Fibroblast of peridontal ligament (primary cell): ENCODE measurements around the gene HS6ST1.
A peak's percentile ranks its signal among the peaks of the same experiment; 100 is the strongest.
"Not testable (repeated sequence)": the region's sequence is repeated elsewhere in the genome, so short reads cannot be mapped to it uniquely, and the experiment has no call there.

Source experiments
- DNase-seq: peaks from one replicate; pipeline ENCODE4 v3.0.0-alpha.2; 2010; ENCODE audit errors: extremely low read depth

HS6ST1 gene

DNA sequence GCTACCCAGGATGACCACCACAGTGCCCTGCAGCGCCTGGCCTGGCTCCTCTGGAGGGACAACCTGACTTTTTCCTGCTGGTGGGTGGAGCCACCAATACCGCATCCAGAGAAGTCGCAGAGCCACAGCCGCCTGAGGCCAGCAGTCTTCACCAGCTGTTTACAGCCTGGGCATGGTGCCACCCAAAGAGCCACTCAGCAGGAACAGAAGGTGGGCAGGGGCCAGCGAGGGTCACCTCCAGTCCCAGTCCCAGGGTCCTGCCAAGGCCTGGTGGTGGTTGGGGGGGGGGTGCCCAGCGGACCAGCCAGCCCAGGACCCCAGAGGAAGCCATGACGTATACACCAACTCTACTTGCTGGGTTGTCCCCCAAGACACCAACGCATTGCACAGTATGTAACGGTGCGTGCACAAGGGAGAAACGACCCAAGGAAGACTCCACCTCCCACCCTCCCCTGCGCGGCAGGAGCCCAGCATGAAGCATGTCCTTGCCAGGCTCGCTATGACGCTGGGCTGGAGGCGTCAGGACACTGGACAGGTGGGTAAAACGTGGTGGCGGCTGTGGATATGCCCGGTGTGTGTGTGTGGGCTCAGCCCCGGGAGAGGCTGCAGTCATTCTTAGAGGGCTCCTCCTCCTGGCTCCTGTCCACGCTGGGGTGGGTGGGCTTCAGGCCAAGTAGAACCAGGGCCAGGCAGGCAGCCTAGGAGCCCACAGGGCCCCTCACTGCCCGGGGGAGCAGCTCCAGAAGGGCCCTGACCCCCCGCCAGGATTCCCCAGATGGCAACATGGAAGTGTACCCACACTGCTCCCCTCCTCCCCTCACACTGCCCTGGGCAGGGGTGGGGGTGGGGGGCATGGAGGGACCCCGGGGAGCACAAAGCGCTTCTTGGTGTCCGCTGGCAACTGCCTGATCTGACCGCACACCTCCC is 49.3 kb downstream of the HS6ST1 start:
- no peak for DNase-seq

DNA sequence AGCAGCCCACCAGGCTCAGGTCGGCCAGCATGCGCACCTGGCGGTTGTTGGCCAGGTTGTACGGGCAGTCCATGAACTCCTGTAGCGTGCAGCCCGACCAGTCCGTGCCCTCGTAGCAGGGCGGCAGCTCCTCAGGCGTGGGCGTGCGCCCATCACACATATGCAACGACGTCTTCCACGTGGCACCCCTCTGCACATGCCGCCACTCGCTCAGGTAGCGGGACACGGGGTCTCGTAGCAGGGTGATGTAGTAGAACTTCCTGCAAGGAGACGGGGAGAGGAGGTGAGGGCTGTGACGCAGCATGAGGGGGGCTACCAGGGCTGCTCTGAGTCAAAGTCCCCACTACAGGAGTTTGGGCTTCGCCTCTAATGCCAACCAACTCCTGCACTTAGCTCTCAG is 50.1 kb downstream of the HS6ST1 start:
- not testable (repeated sequence) for DNase-seq

DNA sequence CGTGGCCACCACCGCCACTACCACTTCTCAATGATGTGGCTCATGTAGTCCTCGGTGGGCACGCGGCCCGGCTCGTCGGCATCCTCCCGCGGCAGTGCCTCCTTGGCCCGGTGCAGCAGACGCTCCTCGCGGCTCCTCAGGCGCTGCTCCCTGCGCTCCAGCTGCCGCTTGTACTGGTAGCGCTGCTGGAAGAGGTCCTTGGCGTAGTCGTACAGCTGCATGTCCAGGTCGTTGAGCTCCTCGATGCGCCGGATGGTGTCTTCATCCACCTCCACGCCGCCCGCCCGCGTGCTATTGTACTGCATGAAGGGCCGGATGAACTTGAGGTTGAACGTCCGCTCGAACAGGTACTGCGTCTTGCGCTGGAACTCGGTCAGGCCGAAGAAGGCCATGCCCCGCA is 50.5 kb downstream of the HS6ST1 start:
- not testable (repeated sequence) for DNase-seq

DNA sequence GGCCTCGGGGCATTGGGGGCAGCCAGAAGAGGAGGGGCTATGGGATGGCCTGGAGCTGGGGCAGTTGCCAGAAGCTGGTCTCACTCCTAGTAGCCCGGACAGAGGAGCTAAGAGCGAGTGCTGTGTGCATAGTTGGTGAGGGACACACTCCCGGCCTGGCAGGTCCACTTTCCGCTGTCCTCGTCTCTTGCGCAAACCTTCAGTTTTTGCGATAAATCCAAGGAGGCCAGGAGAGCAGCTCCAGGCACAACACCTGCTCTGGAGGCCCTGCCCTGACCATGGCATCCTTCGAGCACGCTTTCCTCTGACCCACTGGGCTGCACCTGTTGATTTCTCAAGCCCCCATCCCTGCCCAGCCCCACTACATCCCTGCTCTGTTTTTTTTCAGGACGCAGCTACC is 51.0 kb downstream of the HS6ST1 start:
- not testable (repeated sequence) for DNase-seq

DNA sequence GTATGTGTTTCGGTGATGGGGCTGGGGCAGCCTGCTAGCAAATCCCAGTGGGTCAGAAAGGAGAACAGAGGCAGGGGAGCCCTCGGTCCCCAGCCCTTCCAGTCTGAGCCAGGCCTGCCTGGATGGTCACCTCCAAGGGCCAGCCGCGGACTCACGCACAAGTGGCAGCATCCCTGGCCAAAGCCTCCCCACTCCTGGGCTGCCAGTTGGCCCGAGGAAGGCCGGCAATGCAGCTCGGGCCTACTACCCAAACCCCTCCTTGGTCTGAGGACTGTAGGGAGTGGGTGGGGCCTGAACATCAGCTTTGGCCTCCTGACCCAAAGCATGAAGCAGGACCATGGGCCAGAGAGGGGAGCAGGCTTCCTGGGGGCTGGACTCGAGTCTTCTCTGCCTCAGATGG is 51.5 kb downstream of the HS6ST1 start:
- DNase-seq: not testable (repeated sequence)

DNA sequence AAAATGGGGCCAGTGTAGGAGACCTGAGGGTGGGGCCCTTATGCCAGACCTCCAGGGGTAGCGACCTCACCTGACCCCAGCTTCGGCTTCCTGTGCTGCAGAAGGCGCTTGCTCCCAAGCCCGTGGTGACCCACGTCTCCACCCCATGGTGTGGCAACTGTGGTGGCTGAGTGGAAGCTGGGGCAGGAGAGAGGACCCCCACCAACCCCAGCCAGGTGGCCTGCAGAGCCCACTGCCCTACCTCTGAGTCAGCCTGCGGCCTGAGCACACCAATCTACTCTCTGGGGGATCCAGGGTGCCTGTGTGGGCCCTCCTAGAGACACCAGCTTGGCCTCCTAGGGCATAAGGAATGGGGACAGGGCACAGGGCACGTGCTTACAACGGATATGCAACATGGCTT is 52.2 kb downstream of the HS6ST1 start:
- DNase-seq: not testable (repeated sequence)

DNA sequence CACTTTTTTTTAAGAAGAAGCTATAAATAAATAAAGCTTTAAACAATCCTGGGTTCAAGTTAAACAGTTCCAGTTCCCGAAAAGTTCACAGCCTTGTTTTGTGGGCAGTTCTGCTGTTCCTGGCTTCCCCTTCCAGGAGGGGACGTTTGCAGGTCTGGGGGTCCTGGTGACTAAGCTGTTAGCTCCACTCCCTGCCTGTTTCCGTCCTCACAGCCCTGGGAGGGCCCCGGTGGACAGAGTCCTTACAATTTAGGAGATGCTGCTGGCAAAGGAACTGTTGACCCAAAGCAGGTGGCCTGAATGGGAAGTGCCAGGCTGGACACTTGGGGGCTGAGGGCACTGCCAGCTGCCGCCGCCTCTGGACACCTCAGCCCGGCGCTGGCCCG is 53.1 kb downstream of the HS6ST1 start:
- DNase-seq: not testable (repeated sequence)

DNA sequence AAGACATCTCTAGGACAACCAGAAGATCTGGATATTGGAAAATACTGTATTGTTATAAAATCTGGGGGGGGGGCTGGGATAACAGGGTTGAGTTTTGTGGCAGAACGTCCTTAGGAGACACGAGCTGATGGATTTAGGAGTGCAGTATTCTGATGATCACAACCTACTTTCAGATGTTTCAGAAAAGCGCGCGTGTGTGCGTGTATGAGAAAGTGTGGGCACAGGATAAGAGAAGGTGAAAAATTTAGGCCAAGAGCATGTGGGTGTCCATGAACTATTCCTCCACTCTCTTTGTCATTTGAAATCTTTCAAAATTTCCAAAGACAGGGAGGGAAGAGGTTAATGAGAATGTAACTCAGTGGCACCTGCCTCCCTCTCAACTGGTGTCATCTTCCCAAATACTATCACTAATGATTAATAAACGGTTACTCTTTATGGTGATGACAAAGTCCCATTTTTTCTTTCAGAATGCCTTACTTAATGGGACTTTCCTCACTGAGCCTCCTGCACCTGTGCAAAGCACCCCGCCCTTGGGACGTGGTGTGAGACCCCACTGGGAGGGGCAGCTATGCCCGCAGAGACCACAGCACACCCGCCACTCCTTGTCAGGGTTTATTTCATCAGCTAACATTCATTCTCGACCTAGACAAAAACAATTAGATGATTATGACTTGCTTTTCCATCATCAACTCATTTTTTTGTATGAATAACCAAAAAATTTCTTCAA is 53.6 kb downstream of the HS6ST1 start:
- no peak for DNase-seq

DNA sequence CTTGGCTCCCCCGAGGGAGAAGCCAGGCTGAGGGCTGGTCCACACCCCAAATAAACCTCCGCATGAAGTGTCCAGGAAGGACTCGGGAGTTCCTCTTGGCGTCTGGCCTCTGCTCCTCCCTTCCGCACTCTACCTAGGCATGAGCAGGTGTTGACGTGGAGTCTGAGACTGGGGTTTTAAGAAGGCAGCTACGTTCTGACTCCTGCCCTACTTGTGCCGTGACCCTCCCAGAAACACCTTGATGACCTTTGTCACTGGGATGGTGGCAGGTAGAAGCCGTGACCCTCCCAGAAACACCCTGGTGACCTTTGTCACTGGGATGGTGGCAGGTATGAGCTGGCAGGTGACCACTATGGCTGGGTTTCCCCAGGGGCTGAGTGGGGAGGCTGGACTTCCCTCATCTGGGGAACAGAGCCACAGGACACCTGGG is 54.8 kb downstream of the HS6ST1 start:
- DNase-seq: no peak

DNA sequence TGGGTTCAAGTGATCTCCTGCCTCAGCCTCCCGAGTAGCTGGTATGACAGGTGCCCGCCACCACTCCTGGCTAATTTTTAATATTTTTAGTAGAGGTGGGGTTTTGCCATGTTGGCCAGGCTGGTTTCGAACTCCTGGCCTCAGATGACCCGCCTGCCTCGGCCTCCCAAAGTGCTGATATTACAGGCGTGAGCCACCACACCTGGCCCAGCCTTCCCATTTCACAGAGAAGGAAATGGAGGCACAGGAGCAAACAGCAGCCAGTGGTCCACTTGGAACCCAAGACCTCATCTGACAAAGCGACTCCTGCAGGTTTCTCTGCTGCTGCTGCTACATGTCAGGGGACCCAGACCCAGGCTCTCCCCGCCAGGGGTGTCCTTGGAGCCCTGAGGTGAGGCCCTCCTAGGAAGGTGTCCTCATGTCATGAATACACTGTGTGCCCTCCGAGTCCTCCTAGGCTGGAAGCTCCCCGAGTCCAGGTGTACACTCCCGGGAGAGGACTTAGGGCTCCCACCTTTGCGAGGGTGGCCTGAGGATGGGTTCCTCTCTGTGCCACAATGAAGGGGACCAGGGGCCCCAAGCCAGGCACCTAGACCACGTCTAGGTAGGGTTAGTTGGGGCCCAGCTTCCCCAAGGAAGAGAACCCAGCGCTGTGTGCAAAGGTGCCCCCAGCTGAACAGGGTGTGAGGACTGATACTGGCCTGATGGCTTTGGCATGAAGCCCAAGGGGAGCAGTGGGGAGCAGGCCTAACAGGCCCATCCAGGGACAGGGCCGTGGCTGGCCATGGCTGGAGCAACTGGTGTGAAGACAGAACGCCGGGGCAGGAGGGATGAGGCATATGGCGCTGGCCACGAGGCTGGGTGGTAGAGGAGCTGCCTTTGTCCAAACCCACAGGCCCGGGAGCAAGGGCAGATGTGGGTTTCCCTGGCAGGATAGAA is 56.1 kb downstream of the HS6ST1 start:
- DNase-seq: no peak

DNA sequence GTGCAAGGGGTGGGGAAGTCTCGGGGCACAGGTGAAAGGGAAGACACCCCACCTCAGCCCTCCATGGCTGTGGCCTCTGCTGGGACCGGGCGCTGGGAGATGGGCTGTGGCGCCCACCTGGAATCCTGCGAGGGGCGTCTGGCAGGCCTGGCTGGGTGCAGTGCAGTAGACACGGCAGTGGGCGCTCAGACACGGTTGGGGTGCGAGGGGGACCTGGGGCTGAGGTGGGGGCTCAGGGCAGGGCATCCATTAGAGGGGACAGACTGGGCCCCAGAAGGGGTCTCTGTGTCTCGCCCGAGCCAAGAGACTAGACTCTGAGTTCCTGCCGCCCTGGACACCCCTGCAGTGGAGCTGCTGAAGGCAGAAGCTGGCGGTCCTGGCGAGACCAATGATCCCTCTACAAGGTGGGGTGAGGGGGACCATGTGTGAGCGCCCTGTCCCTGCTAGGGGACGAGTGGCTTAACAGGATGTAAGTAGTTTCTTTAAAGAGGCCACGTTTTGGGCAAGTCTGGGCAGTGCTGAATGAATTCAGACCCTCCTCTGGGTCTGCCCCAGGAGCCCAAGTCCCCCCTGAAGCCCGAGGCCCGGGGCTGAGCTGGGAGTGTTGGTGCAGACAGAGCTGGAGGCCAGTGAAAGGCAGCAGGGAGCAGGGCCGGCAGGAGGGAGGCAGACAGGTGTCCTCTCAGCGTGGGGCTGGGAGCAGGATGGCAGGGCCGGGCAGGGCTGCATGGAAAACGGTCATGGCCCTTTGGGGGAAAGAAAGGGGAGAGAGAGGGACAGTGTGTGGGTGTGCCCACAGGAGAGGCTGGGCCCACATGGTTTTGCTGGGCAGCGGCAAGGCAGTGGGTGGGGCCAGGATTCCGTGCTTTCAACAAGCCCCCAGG is 57.2 kb downstream of the HS6ST1 start:
- DNase-seq: no peak

DNA sequence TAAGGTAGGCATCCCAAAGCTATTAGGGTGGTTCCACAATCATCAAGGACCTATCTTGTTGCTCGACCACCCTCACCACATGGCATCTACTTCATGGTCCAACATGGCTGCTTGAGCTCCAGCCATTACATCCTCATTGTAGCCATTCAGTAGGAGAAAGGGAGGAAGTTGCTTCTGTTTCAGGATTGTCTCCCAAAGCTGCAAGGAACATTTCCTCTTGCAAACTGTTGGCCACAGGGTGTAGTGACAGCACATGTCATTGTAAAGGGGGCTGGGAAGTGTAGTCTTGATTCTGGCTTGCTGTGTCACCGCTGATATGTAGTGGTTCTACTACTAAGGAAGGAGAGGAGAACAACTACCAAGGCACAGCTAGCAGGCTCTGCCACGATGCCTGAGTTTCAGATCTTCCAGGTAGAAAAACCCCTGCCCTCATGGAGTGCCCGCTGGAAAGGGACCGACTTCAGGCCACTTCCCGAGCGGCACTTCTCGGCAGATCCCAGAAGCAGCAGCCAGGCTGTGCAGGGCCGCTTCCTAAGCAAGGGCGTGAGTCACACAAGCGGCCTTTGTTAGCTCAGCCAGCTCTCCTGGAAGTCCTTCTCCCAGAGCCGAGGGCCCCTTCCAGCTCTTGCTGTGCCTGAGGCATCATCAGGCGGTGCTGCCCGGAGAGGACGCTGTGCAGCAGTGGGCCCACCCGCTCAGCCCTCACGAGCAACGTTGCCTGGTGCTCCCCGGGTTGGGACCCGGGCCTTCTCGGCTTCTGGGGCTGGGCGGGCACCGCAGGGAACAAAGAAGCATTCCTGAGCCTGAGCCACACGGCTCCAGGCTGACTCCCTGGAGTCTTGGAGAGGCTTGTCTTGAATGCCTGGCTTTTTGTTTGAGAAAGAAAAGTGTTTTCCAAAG is 58.2 kb downstream of the HS6ST1 start:
- peak; percentile 82 for DNase-seq

DNA sequence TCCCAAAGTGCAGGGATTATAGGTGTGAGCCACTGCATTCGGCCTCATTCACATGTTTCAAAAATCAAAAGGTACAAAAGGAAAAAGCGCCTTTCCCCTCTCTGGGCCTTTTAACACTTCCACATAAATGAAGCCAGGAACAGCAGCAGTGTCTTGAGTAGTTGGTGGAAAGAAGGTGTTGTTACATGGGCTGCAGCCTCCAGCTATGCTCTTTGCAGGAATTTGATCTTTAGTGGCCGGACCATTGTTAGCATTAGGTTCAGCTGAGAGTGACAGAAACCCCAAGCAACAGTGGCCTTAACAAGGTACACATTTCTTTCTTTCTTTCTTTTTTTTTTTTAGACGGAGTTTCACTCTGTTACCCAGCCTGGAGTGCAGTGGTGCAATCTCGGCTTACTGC is 59.1 kb downstream of the HS6ST1 start:
- no peak for DNase-seq

DNA sequence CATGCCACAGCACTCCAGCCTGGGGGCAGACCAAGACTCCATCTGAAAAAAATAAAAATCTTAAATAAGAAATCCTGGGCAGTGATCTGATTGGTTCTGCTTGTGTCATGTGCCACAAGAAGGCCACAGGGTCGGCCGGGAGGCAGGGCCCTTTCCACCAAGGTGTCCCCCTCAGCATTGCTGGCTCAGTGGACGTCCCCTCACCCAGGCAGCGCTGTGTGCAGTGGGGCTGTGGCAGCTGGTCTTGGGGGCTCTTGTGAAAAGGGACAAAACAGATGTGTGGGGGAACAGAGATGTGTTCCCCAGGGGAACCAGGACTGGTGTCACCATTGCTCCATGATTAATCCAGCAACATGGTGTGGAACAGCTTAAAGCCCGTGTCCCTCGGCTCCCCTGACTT is 60.5 kb downstream of the HS6ST1 start:
- no peak for DNase-seq

DNA sequence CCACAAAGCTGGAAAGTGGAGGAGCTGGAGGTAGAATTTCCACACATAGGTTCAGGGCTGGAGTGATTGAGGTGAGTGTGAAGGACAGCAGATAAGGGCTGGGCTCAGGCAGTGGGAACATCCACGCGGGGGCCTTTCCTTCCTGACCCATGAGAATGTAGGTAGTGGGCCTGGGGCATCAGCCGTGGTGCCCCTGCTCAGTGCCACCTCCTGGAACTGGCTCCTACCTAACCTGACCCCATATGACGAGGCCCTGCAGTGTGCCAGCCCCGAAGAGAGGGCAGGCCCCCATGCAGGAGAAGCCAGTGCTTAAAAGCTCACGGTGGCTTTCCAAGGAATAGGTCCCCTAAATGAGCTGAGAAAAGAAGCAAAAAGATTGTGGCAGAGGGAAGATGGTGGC is 66.2 kb downstream of the HS6ST1 start:
- no peak for DNase-seq

DNA sequence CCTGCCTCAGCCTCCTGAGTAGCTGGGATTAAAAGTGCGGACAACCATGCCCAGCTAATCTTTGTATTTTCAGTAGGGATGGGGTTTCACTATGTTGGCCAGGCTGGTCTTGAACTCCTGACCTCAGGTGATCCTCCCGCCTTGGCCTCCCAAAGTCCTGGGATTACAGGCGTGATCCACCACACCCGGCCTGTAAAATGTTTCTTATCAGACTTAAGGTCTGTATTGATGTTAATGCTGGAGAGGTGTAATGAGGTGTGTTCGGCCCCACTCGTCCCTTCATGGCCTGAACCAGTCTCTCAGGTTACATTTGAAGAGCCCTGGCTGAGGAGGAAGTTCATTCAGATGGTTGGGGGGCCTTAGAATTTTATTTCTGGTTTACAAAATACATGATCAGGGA is 66.6 kb downstream of the HS6ST1 start:
- not testable (repeated sequence) for DNase-seq

DNA sequence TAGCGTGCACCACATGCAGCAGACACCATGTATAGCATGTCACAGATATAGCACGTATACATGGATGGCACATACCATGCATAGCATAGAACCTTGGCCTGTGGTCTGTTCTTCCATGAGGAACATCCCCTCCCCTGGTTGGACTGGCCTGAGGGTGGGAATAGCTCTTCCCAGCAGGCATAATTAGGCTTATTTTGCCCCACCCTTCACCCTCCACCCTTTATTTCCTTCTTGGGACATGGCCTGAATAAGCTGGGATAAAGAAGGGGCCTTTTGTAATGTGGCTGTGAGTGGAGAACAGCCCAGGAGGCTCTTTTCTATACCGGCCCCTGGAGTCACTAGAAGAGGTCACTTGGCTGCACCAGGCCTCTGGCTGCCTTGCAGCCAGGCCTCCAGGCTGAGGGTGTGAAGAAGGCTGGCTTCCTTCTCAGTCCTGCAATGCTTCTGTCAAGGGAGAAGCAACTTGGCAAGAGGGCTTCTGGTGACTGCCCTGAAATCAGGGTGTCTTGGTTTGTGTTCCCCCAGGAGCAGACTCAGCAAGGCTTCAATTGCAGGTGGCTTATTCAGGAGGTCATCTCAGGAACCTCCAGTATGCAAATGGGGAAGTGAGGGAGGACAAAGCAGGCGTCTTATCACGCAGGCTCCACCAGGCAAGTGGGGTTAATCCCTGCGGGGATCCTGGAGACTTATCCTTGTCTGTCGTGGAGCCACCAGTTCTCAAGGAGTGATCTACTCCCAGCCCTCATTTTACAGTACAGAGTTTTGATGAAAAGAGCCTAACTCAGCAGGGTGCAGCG is 68.2 kb downstream of the HS6ST1 start:
- DNase-seq: no peak

DNA sequence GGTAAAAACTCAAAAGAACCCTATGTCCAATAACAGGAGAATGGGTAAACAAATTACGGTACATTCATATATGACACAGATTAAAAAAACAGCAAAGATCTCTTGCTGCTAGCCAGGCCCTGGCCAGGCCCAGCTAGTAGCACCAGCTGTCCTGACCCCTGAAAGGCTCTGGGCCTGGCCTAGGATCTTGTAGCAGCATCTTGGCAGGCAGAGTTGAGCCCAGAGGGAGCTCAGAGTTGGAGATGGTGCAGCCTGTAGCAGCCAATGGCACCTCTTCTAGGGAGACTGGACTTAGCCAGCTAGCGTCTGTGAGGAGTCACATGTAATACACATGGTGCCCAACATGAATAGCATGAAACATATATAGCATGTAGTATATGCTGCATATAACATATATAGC is 69.1 kb downstream of the HS6ST1 start:
- no peak for DNase-seq

DNA sequence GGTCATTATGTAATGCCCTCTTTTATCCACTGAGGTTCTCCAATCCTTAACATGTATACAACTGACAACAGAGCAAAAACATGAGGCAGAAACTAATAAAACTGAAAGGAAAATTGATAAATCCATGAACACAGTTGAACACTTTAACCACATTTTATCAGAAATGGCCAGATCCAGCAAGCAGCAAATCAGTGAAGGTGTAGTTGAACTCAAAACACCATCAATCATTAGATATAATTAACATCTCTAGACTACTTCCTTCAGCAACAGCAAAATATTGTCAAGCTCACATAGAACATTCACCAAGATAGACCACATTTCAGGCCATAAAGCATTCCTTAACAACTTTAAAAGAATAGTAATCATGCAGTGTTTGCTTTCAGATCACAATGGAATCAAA is 72.9 kb downstream of the HS6ST1 start:
- no peak for DNase-seq
